ENCODE results near the gene CACNG3. TPM values are rescaled to one million over a fixed set of nuclear protein-coding genes. Genes with fewer than 3 reads are reported as not detected.
"Not testable (repeated sequence)": the region's sequence is repeated elsewhere in the genome, so short reads cannot be mapped to it uniquely, and the experiment has no call there.

Gene CACNG3
- total RNA-seq, 1 donor from 2014 or later, result not detected

DNA sequence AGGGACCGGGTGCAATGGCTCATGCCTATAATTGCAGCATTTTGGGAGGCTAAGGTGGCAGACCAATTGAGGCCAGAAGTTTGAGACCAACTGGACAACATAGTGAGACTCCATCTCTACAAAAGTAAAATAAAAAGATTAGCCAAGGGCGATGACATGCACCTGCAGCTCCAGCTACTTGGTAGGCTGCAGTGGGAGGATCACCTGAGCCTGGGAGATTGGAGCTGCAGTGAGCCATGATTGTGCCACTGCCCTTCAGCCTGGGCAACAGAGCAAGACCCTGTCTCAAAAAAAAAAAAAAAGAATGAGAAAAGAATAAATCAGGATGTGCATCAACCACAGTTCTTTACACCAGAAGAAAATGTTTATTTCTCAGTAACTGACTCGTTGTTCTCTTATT lies 76.0 kb downstream of the CACNG3 start:
- intact Hi-C loops (cut with micrococcal nuclease), result no loop called here

DNA sequence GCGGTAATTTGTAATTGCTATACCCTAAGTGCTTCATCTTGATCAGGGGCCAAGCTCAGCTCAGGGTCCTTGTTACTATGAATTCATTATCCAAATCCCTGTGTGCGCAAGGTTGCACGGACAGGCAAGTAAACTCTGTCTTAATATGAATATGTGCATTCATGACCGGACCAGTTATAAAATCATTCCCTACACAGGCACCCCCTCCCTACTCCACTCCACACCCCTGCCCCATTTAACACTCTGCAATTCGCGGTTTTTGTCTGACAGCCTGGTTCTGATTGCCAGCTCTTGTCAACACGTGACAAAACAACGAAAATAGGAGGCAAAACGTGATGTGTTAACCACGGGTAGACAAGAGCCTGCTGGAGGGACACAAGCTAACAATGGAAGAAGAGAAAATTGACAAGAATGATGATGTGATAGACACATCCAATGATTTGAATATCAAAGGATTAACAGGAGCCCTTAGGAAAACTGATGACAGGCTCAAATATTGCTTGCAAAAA lies 76.5 kb downstream of the CACNG3 start:
- intact Hi-C loops (cut with micrococcal nuclease), result no loop called here

- intact Hi-C loops (cut with micrococcal nuclease), result no loop called here
Measured at GRCh38 chr16:24336491-24336890, 80.4 kb downstream of the CACNG3 start.

GRCh38 chr16:24337013-24337412 lies 80.9 kb downstream of the CACNG3 start:
- intact Hi-C loops (cut with micrococcal nuclease), result no loop called here

DNA sequence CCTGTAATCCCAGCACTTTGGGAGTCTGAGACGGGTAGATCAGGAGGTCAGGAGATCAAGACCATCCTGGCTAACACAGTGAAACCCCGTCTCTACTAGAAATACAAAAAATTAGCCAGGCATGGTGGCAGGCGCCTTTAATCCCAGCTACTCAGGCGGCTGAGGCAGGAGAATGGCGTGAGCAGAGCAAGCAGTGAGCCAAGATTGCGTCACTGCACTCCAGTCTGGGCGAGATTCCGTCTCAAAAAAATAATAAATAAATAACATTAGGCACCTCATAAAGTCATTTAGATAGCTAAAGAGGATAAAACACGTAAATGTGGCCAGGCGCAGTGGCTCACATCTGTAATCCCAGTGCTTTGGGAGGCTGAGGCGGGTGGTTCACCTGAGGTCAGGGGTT lies 87.7 kb downstream of the CACNG3 start:
- intact Hi-C loops (cut with micrococcal nuclease), result not testable (repeated sequence)

DNA sequence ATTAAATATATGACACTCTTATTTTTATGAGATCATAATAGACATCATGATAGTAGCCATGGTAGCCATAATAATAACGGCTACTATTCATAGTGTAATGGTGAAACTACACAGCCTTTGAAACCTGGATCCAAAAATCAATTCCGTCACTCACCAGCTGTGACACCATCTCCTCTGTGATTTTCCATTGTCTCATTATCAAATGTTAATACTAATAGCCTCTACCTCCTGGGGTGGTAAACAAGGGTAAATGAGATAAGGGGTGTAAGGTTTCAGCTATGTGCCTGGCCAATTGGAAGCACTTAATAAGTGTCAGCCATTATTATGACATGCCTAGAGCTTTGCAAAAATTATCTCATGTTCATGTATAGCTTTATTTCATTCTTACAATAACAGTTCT lies 88.6 kb downstream of the CACNG3 start:
- intact Hi-C loops (cut with micrococcal nuclease), result no loop called here

DNA sequence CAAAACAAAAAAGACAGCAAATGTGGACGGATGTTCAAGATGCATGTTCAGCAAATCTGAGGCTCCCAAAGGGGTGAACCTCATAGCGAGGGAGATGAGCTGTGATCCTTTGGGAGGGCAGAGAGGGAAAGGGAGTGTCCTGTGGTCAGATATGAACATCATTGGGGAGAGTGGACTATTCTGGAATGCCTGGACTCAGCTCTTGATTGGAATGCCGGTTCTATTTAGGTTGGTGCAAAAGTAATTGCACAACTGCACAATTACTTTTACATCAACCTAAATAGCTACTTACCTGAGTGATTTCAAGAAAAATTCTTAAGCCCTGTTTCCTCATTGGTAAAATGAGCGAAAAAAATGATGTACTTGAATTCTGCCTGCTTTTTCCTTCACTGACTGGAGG lies 89.6 kb downstream of the CACNG3 start:
- intact Hi-C loops (cut with micrococcal nuclease), result no loop called here

DNA sequence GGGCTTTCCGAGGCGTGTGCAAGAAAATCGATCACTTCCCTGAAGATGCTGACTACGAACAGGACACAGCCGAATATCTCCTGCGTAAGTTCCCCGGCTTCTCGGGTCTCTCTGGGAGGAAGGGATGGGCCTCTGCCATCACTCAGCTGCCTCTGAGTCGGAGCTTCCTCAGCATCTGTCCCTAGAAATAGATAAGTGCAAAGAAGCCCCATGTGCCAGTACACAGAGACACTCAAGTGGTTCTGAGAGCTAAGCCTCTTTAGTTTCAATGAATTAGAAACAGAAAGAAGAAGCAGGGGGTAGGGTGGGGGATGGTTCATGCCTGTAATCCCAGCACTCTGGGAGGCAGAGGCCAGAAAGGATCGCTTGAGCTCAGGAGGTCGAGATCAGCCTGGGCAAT lies 90.6 kb downstream of the CACNG3 start:
- intact Hi-C loops (cut with micrococcal nuclease), result no loop called here

DNA sequence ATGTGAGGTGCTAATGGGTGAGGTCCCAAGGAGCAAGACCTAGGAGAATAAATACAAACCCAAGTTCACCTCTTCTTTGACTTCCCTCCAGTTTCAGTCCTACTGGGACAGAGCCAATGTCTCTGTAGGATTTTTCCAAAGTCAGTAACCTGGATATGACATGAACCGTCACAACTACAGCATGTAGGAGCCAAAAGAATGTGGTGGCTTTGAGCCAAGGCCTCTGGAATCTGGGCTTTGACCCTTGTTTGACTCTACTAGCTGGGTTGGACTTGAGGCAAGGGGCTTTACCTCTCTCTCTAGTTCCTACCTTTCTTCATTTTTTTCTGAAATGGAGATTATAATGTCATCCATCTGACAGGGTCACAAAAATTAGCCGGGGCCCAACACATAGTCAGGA lies 91.4 kb downstream of the CACNG3 start:
- intact Hi-C loops (cut with micrococcal nuclease), result no loop called here

DNA sequence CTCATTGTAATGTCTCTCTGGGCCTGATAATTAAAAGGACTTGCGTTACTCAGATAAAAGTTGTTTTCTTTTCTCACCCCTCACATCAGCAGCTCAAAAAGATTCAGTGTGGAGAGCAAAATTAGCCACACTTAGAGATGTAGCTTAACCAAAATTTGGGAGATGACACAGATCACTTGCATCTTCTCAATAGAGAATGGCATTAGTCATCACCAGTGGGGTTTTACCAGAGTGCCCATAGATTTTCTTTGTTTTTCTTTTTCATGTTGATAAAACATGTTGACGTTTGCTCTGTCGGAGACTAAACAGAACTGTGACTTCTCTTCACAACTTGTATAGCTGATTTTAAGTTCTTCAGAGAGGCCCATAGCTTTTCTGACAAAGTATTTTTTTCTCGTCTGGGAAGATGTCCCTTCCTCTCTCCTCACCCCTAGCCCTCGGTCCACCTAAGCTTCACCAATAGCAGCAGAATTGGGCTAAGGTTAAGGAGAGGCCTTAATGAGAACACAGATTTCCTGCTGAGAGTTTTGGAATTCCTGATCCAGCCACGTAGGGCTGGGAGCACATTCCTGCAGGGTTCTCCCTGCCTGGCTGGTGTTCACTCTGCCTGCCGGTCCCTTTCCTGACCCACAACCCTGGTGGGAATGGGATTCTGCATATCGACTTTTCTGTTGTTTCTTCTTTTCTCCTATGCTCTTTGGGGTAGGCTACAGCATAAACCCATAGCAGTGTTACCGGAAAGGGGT lies 92.6 kb downstream of the CACNG3 start:
- intact Hi-C loops (cut with micrococcal nuclease), result no loop called here

DNA sequence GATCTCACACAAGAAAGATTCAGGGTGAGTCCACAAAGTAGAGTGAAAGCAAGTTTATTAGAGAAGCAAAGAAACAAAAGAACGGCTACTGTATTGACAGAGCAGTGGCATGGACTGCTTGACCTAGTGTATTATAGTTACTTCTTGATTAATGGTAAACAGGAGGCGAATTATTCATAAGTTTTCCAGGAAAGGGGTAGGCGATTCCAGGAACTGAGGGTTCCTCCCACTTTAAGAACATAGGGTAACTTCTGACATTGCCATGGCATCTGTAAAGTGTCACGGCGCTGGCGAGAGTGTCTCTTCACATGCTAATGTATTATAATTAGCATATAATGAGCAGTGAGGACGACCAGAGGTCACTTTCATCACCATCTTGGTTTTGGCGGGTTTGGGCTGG lies 93.2 kb downstream of the CACNG3 start:
- intact Hi-C loops (cut with micrococcal nuclease), result no loop called here

DNA sequence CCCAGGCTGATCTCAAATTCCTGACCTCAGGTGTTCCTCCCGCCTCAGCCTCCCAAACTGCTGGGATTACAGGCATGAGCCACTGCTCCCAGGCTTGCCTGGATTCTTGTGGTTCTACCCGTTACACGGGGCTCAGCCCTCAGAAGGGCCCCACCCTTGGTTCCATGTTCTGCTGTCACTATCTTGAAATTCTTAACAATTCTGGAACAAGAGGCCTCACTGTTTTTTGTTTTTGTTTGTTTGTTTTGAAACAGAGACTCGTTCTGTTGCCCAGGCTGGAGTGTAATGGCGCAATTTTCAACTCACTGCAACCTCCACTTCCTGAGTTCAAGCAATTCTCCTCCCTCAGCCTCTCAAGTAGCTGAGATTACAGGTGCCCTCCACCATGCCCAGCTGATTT lies 96.6 kb downstream of the CACNG3 start:
- intact Hi-C loops (cut with micrococcal nuclease), result no loop called here

DNA sequence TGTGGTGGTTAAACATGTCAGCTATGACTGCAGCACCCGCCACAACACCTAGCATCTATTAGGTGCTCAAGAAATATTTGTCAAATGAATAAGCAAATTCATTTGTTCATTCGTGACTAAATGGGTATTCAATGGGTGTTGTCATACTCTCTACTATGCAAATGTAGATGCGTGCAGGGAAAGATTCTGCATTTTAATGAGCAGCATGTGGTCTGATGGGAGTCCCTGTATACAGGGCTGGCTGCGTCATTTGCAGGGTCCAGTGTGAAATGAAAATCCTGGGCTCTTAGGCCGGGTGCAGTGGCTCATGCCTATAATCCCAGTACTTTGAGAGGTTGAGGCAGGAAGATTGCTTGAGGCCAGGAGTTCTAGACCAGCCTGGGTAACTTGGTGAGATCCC lies 97.5 kb downstream of the CACNG3 start:
- intact Hi-C loops (cut with micrococcal nuclease), result no loop called here

GRCh38 chr16:24357511-24357910 lies 101.4 kb downstream of the CACNG3 start:
- intact Hi-C loops (cut with micrococcal nuclease), result no loop called here

DNA sequence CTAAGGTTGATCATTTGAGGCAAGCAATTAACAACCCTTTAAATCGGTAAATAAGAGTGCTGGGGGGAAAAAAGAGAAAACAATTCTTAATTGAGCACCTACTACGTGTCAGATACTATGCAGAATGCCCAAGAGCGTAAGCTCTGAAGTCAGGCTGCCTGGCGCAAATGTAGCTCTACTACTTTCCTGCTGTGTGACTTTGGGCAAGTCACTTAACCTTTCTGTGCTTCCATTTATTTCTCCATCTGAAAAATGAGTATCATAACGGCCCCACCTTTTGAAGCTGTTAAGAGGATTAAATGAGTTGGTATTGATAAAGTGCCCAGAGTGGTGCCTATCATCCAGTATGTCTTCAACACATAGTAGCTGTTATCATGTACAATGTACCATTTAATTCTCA lies 102.0 kb downstream of the CACNG3 start:
- intact Hi-C loops (cut with micrococcal nuclease), result no loop called here

DNA sequence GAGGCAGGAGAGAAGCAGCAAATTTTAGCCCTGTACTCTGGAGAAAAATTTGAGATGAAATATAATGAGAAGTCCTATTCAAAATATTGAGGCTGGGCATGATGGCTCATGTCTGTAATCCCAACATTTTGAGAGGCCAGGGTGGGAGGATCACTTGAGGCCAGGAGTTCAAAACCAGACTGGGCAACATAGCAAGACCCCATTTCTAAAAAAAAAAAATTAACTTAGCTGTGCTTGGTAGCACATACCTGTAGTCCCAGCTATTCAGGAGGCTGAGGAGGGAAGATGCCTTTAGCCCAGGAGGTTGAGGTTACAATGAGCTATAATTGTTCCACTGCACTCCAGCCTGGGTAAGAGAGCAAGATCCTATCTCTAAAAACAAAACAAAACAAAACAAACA lies 103.4 kb downstream of the CACNG3 start:
- intact Hi-C loops (cut with micrococcal nuclease), result no loop called here

GRCh38 chr16:24360936-24361335 lies 104.8 kb downstream of the CACNG3 start:
- intact Hi-C loops (cut with micrococcal nuclease), result no loop called here

DNA sequence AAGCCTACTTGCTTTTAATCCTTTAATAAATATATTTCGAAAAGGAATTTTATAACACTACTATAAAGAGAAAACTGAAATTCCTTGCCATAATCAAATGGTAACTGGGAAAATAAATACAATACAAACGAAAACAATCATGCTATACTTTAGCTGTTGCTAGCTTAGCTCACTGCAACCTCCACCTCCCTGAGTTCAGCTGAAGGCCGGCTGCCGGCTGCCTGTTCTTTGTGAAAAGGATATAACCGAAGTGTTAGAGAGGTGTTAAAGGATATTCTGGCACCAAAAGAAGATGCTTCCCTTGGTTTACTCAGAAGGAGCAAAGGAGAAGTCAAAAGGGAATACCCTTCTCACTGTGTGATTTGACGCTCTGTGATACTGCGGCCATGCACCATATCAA lies 108.5 kb downstream of the CACNG3 start:
- intact Hi-C loops (cut with micrococcal nuclease), result no loop called here

DNA sequence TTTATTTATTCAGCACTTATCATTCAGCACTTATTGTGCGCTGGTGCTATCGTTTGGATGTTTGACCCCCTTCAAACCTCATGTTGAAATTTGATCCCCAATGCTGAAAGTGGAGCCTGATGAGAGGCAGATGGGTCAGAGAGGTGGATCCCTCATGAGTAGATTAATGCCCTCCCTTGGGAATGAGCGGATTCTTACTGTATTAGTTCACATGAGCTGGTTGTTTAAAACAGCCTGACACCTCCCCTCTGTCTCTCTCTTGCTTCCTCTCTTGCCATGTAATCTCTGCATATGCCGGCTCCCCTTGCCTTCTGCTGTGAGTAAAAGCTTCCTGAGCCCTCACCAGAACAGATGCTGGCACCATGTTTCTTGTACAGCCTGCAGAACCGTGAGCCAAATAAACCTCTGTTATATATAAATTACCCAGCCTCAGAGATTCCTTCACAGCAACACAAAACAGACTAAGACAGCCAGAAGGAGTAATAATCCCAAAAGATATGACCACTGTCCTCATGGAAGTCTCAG lies 111.1 kb downstream of the CACNG3 start:
- intact Hi-C loops (cut with micrococcal nuclease), result no loop called here

DNA sequence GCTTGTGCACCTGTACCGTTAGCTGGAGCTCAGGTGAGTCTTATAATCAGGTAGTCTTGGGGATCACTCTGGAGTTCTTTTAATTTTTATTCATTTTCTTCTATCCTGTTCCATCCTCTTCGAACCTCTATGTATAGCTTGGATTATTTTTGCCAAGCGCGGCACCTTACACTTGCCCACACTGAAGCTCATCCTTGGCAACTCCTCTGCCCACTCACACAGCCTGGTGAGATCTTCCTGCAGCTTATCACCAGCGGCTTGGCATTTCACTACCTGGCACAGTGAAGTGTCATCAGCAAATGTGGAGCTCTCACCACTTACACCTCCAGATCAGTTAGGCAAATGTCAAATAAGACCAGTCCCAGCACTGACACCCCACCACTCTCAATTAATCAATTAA lies 116.7 kb downstream of the CACNG3 start:
- intact Hi-C loops (cut with micrococcal nuclease), result no loop called here

DNA sequence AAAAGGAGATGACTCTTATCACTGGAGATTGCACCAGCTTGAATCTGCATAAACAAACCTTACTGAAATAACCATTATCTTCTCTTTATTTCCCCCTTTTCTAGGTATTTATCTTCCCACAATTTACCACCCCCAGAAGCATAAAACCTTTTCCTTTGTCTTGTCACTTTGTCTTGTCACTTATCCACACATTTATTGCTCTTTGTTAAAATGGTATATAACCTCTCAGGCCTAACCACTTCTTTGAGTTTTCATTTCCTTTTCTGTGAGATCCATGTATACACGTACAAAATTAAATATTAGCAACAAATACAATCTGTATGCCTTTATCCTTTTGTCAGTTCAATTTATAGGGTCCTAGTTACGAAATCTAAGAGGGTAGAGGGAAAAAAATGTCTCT lies 122.9 kb downstream of the CACNG3 start:
- intact Hi-C loops (cut with micrococcal nuclease), result no loop called here

- intact Hi-C loops (cut with micrococcal nuclease), result no loop called here
Measured at GRCh38 chr16:24381470-24382118, 125.5 kb downstream of the CACNG3 start.

Data from T-helper 1 cell treated with Interleukin-12 subunit alpha and Interleukin-12 subunit beta and Interleukin-4 antibody, amounts not matched to agents 30 ng/mL and 1 ng/mL, for 36 hours (primary cell).